Kidney tubule cell (primary cell): ENCODE measurements around the gene NME7.

ENCODE experiments used
- DNase-seq: peaks from one replicate; pipeline ENCODE4 v3.0.0-alpha.2; 2018; ENCODE audit warnings: low spot score

NME7 gene

GRCh38 chr1:169106921-169107602 is 260.5 kb downstream of the NME7 start:
- peak; percentile 37 for DNase-seq

DNA sequence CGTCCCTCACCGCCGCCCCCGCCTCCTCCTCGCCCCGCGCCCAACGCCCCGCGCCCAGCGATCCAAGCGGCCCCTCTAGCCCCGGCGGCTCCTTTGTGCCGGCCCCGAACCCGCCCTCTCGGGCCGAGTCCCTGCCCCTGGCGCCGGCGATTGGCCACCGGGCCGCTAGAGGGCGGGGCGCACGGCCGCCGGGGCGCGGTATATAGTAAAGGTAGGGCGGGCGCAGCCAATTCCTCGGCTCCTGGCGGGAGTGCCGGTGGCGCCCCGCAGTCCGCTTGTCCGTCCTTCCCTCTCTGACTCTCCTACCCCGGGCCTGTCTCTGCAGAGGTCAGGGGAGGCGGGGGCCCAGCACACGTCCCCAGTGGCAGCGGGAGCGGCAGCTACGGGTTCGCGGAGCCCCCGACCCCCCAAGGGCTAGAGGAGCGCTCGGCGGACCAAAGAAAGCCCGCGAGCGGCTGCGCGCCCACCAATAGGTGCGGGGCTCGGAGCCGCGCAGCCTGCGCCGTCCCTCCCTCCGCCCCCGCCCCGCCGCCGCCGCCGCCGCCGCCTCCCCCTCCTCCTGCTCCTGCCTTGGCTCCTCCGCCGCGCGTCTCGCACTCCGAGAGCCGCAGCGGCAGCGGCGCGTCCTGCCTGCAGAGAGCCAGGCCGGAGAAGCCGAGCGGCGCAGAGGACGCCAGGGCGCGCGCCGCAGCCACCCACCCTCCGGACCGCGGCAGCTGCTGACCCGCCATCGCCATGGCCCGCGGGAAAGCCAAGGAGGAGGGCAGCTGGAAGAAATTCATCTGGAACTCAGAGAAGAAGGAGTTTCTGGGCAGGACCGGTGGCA is 261.3 kb downstream of the NME7 start, which contains the start of gene ATP1B1:
ATP1B1 (plus strand) TSS at position 596 of the 826 bp plus-strand sequence; CDS start at position 736, 140 bp downstream.
- DNase-seq: peak; percentile 93

DNA sequence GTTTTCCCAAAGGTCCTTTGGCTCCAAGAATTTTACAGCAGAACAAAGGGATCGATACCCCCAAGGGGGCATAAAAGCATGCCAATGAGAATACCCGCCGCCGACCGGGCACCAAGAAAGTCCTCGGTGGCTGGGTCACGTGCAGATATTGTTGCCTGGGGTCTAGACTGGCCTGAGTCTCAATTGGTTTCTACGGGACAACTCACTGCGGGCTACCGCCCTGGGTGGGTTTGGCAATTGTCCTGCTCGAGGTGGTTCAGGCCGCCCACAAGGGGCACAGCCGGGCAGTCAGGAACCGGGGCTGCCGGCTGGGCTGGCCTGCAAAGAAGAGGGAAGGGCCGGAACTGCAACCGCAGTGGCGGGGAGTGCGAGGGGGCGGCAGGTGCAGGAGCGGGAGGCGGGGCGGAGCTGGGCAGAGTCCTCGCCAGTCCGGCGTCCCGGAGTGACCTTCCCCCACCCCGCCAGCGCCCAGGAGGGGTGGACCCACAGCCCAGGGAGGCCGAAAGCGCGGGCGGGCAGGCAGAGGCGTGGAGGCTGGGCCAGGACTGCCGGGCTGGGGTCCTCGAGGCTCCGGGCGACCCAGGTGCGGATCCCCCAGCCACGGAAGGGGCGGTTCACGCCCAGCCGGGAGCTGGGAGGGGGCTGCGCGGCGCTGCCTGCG is 262.0 kb downstream of the NME7 start:
- peak; percentile 87 for DNase-seq

DNA sequence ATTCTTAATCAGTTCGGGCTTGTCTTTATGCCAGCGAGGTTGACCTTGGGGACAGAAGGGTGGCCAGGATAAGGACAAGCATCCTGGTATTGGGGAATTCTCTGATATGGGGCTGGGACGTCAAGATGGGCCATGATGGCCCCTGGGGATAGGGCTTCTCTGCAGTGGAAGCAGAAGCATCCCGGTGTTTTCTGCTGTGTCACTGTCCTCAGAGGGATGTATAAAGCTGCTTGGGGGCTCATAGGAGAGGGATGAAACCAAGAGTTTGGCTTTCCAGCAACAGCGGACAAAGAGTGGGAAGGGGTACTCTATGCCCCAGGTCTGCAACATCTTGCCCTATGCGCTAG is 262.5 kb downstream of the NME7 start:
- DNase-seq: no peak

GRCh38 chr1:169103480-169103893 is 264.1 kb downstream of the NME7 start:
- DNase-seq: peak; percentile 67

GRCh38 chr1:169103002-169103401 is 264.6 kb downstream of the NME7 start:
- no peak for DNase-seq

GRCh38 chr1:169102567-169102966 is 265.0 kb downstream of the NME7 start:
- peak; percentile 83 for DNase-seq

DNA sequence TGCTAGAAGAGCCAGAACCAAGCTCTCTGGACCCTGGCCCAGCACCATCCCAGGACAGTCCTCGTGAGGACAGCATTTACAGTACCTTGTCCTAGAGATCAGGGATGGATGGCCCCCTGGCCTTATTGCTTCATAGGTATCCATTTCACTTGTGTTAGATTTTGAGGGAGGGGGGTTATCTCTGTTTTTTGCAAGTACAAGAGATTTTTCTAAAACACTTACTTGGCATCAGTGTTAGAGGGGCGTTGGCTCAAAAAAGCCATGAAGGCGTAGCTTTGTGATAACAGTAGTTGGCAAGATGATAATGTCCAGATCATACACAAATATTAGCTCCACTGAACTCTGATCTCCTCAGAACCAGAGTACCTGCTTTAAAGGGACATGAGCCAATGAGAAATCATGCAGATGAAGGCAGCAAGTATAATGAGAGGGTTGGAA is 266.9 kb downstream of the NME7 start:
- DNase-seq: no peak

GRCh38 chr1:169100208-169100607 is 267.4 kb downstream of the NME7 start:
- no peak for DNase-seq

GRCh38 chr1:169099561-169099960 is 268.0 kb downstream of the NME7 start:
- DNase-seq: peak; percentile 84

DNA sequence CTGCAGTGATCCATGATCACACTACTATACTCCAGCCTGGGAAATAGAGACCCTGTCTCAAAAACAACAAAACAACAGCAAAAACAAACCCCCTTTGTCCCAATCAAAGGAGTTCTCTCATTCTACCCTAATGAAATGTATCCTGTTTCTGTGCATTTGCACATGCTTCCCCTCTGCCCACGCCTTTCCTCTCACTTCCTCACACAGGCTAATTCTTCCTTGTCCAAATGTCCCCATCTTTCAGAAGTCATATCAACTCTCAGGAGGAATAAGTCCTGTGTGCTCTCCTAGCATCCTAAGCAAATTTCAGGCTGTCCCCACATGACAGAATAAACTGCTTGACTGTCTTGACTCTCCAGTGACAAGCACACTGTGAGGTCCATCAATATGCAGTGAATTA is 269.2 kb downstream of the NME7 start:
- no peak for DNase-seq

DNA sequence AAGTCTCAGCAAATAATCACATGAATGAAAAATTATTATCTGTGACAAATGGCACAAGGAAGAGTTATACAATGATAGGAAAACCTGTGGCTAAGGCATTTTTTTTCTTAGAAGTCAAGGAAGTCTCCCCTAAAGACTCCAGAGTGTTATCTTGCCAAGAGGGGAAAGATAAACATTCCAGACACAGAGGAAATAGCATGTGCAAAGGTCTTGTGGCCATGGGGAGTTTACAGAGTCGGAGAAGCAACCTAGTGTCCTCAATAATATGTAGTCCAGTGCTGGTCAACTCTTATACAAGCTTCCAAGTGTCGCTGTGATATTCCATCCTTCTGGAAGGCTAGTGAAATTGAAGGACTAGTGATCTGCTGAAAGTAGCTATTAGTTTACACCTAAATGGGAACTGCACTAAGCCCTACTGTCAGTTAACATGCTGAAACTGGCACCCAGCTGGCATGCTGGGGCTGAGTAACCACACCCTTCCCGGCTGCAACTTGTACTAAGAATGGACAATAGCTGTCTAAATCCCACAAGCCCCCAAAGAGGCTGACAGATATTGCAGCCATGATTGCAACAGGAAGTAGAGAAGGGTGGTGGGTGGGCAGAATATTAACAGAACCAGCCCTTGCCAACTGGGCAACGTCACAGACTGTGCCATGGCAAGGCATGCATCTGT is 272.6 kb downstream of the NME7 start:
- no peak for DNase-seq

GRCh38 chr1:169092399-169092798 is 275.2 kb downstream of the NME7 start:
- DNase-seq: no peak

DNA sequence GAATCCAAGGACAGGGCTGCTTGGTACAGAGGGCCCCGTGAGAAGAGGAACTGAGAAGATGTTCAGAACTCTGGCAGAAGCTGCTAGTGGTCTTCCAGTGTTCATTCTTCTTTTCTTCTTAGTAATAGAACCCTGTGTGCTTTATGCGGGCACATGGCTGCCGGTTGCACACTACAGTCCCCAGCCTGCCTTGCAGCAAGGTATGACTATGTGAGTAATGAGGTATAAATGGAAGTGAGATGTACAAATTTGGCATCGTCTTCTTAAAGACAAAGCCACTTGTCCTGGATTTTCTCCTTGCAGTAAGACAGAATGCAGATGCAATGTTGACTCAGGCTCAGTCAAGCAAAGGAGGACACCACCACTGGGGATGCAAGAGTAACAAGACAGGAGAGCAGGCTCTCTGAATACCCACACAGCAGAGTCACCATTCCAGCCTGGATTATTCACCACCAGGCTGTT is 276.1 kb downstream of the NME7 start:
- DNase-seq: peak; percentile 98

DNA sequence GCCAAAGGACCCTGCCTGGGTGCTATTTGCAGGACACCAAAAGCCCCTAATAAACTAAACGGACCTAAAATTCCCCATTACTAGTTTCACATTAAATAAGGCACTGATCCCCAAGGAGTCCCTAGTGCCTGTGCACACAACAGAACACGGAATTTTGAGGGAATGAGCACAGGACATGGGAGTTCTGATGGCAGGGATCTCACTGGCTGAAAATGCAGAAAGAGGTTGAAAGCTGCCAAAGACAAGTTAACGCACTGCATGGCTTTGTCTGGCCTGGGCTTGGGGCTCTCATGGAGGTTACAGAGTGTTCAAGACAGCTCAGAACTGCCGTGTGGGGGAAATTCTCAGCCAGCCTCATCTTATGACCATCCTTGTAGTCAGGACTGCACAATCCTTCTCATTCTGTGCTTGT is 276.7 kb downstream of the NME7 start:
- no peak for DNase-seq

- DNase-seq: no peak
Measured at GRCh38 chr1:169090308-169090899, 277.2 kb downstream of the NME7 start.

DNA sequence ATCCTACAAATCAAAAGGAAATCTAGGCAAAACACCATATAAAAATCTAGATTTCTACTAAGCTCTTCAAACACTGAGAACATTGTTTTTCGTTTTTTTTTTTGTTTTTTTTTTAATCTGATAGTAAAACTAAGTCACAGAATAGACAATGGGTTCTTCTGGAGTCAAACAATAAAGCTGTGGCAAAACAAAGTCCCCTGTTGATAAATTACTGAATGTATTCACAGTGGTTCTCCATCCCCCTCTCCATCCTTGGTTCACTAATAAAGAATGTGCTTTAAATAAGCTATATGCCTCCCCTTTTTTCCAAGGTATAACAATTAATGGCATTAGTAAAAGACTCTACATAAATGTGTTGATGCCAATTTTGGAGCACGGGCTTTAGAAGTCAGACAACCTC is 277.8 kb downstream of the NME7 start:
- no peak for DNase-seq

DNA sequence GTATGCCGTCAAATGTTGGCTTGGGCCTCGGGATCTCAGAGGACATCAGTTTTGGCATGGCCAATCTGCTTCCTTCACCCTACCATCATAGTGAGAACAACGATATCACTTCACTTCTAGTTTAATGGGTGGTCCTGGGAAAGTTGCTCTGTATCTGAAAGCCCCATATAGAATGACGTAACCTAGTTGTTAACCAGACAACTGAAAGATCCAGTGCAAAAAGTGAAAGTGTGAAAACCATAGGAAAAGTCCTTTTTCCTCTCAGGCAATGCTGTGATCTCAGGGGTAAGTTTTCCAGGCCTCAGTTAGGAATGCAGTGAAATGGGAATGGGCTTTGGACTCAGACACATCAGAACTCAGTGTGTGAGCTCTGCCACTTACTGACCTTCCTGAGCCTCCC is 279.7 kb downstream of the NME7 start:
- no peak for DNase-seq

- DNase-seq: peak; percentile 42
Measured at GRCh38 chr1:169086603-169087455, 280.8 kb downstream of the NME7 start.

- DNase-seq: no peak
Measured at GRCh38 chr1:169085911-169086310, 281.7 kb downstream of the NME7 start.
